HG03342 (cell line): ENCODE data around the gene TNS1.

Source experiments
- ATAC-seq: cut with Tn5 transposase; IDR thresholded peaks from one replicate; pipeline ENCODE4 v1.9.1; 2021; ENCODE audit warnings: mild to moderate bottlenecking, moderate library complexity; ENCODE audit not compliant: unreplicated experiment

Gene TNS1

GRCh38 chr2:217803653-217803960 lies 199.2 kb downstream of the TNS1 start:
- ATAC-seq = no peak

DNA sequence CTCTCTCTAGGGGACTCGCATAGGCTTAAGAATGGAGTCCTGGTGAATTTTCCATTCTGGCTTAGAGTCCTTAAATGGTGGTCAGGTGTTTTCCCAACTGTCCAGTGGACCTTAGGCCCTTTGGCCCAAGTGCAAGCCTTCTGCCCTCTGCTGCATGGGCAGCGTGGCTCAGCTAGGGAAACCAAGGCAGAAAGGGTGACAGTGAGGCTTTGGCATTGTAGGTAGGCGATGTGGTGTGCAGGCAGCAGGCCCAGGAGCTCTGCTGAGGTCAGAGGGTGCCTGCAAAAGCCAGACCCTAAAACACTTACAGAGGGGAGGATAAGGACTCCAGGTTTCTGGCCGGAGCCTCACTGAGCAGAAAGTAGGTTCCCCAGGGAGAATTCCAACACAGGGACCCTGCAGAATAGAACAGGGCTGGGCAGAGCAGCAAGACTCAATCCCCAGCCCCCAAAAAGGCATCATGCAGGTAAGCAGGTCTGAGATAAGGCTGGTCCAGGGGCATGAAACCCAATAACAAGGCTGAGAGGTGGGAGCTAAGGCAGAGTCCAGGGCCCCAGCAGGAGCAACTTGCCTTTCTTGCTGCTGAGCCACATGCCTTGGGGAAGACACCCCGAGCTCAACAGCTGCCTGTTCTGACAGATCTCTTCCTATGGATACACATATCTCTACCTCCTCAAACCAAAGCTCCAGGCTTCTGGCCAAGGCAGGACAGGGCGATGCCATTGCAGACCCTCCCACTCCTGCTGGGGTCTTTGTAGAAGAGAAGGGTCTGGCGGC lies 199.7 kb downstream of the TNS1 start:
- ATAC-seq = no peak

DNA sequence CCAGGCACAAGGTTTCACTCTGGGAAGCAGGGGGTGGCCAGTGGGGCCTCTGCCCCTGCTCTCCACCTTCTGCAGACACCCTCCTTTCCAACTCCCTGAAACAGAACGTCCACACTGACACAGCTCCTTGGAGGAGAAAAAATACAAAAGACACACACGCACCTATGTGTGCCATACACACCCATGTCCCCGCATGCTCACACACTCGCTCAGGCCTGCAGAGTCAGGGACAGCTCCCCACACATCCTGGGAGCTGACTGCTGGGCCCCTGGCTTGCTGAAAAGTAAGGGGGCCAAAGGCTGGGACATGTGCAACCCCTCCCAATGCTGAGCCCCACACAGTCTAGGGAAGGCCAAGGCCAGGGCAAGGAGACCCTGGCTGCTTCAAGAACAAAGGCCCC lies 200.5 kb downstream of the TNS1 start:
- no peak for ATAC-seq

GRCh38 chr2:217801711-217802110 lies 201.1 kb downstream of the TNS1 start:
- ATAC-seq = no peak

DNA sequence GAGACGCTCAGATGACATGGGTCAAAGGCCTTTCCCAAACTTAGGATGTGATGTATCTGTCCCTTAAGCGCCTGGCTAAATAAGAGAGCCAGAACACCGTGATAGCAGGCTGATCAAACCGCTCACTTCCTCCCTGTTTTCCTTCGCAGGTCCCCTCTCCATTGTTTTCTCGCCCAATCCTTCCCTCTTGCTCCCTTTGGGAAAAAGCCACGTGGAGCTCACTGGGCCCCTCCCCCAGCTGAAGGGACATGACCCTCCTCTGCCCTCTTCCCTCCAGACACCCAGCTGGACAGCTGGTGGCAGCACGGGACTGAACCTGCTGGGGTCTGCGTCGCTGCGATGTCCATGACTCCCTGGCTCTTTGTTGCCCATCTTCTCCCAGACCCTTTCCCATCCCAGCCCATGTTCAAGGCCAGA lies 201.7 kb downstream of the TNS1 start:
- no peak for ATAC-seq

GRCh38 chr2:217800433-217801114 lies 202.2 kb downstream of the TNS1 start:
- ATAC-seq = no peak

GRCh38 chr2:217799563-217800432 lies 203.0 kb downstream of the TNS1 start:
- ATAC-seq = no peak

DNA sequence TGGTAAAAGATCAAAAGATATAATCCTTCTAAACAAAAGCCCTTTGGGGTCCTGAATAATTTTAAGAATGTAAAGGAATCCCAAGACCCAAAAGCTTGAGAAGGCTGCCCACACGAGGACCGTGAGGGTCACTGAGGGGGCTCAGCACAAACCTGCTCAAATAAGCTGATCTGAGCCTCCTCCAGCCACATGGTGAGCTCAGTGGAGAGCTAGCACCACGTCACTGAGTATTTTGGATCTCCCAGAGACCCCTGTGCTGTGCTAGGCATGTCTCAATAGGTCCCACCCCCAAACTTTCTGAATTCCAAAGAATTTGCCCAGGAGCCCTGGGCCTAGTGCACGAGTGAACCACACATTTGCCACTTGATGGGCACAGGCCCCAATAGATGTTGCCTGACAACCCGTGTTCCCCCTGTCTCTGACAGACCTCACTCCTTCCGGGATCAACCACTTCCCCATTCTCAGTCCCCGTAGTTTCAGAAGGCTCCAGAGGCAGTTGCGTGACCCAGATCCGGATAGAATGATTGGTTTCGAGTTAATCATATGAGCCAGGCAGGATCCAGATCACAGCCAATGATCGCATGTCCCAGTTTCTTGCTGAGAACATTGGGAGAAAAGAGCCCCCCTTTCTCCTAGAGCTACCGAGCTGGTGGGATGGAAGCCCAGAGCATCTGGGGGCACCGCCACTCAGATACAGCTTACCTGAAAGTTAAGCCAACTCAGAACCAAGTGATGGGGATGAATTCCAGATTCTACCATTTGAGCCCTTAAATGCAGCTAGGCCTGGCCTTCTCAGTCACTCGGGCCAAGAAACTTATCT lies 203.8 kb downstream of the TNS1 start:
- peak; percentile 79 for ATAC-seq

DNA sequence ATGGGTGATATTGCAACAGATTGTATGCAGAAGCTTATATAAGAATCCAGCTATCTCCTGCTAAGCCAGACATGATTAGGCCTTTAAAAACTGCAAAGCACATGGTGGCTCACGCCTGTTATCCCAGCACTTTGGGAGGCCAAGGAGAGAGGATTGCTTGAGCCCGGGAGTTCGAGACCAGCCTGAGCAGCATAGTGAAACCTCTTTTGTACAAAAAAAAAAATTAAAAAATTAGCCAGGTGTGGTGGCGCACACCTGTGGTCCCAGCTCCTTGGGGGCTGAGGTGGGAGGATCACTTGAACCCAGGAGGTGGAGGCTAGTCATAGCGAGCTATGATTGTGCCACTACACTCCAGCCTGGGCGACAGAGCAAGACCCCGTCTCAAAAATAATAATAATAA lies 204.6 kb downstream of the TNS1 start:
- ATAC-seq = no peak

DNA sequence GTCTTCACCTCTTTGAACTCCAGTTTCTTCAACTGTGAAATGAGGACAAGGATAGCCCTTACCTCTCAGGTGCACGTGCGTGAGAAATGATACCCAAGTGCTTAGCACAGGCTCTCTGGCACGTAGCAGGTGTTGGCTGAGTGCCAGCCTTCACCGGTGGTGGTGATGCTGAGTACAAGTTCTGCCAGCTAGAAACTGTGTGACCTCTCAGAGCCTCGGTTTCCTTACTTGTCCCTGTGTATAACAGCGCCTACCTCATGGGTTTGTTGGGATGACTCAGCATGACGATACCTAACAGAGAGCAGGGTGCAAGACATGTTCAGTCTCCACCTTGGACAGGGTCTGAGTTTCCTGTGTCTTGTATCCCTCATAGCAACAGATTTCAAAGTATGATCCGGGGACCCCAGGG lies 205.1 kb downstream of the TNS1 start:
- no peak for ATAC-seq

DNA sequence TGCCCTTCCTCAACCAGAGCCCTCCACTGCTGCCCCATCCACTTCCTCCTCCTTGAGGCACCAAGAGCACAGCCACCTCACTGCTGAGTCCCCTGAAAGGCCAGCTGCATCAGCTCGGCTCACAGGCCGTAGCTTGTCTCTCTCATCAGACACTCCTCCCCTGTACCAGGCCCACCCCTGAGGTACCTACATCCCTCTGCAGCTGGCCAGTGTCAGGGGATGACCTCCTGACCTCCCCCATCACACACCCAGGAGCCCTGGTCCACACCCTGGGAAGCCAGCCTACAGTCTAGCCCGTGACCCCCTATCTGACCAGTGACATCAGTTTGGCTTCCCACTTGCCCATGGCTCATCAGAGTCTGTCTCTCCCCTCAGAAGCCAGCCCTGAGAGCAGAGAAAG lies 205.6 kb downstream of the TNS1 start:
- no peak for ATAC-seq

DNA sequence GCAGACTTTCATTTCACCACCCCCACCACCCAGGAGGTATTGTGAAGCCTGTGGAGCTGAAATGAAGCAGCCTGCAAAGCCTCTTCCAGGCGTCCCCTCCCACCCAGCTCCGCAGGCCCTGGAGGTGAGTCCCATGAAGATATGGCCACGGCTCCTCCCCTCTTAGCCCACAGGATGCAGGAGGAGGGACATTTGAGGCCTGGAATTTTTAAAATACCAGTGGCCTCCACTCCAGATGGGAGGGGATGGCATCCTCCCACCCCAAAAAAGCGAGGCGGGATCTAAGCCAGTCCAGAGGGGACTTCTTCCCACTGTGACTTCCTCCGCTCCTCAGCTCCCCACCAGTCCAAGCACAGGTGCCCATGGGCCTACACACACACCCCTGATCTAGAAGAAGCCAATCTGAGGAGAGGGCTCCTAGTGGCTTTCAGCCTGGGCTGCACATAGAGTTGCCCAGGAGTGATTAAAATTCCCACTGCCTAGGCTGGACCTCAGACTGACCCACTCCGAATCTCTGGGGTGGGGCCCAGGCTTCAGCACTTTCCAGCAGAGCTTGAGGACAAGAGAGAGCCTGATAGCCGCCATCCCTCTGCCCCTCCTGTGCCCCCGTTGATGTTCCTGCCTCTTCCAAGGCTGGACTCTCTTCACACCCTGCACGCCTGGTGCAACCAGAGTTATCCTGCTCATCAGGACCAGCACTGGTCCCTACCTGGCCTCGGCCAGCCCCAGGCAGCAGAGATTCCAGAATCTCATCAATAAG lies 206.9 kb downstream of the TNS1 start:
- ATAC-seq = no peak

- no peak for ATAC-seq
Measured at GRCh38 chr2:217795067-217795466, 207.7 kb downstream of the TNS1 start.

- ATAC-seq = no peak
Measured at GRCh38 chr2:217794133-217794986, 208.4 kb downstream of the TNS1 start.

DNA sequence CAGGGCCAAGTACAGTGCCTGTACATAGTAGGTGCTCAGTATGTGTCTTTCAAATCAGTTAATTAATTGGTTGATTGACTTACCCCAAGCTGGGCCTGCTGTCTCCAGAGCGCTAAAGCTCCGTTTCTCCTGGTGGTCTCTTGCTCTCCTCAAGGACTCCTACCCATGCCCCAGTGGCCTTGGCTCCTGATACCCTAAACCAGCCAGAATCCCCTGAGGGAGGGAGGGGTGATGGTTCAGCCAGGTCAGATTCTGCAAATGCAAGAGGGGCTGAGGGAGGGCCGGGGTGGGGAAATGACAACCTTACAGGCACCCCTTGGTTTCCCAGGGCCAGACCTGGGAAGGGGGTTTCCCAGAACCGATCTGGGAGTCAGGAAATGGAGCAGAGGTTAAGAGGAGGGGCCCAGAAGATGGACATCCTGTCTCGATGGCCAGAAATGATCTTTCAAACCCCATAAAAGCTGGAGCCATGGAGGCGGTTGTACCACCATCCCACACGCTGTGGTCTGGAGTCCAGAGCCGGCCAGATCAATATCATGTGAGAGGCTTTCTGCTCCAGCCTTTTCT lies 209.1 kb downstream of the TNS1 start:
- no peak for ATAC-seq

GRCh38 chr2:217792626-217793527 lies 209.9 kb downstream of the TNS1 start:
- ATAC-seq = no peak

DNA sequence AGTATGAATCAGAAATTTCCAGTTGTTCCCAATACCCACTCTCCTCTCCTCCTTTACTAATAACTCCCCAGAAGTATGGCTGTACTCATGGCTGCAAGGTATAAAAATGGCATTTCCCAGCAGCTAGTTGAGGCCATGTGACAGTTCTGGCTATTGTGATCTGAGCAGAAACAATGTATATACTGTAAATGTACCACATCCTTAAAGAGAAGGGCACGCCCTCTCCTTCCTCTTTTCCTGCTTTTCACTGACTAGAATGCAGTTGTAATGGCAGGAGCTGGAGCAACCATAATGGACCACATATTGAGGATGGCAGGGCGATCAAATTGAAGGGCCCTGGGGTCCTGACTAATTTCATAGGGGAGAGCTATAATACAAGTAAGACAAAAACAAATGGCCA lies 211.2 kb downstream of the TNS1 start:
- ATAC-seq = no peak
